Mesenchymal stem cell (in vitro differentiated cells and primary cell): ENCODE measurements around the gene TTC9B.
A peak's percentile ranks its signal among the peaks of the same experiment; 100 is the strongest.

Experiments used
- DNase-seq: peaks from one replicate; pipeline ENCODE4 v3.0.0-alpha.2; 2013
- H2AFZ ChIP-seq: one replicate; pipeline ENCODE4 v1.6.1; 2013; ENCODE audit warnings: low read depth, mild to moderate bottlenecking, control low read depth, inconsistent platforms, low read length, moderate library complexity
- H2AK5ac ChIP-seq: 2 replicates; pipeline ENCODE4 v1.6.1; 2013; ENCODE audit warnings: low read length, moderate library complexity, mild to moderate bottlenecking, inconsistent platforms; ENCODE audit not compliant: severe bottlenecking
- H2BK120ac ChIP-seq: one replicate; pipeline ENCODE4 v1.6.1; 2013; ENCODE audit warnings: low read depth, mild to moderate bottlenecking, inconsistent platforms, low read length, moderate library complexity
- H2BK12ac ChIP-seq, 2 experiments: one replicate each; pipeline ENCODE4 v1.6.1; 2013; ENCODE audit warnings: inconsistent platforms in 2 of 2, low read length in 2 of 2, mild to moderate bottlenecking in 2 of 2, moderate library complexity in 2 of 2, control low read depth in 1 of 2
- H2BK15ac ChIP-seq: one replicate; pipeline ENCODE4 v1.6.1; 2013; ENCODE audit warnings: mild to moderate bottlenecking, low read depth, inconsistent platforms; ENCODE audit not compliant: poor library complexity, severe bottlenecking
- H2BK5ac ChIP-seq: 2 replicates; pipeline ENCODE4 v1.6.1; 2013; ENCODE audit warnings: low read depth, mild to moderate bottlenecking, low read length, control low read depth, inconsistent platforms; ENCODE audit not compliant: poor library complexity, severe bottlenecking
- H3K14ac ChIP-seq, 2 experiments: one replicate each; pipeline ENCODE4 v1.6.1; 2013; ENCODE audit warnings: inconsistent platforms in 2 of 2, low read length in 2 of 2, control low read depth in 1 of 2, mild to moderate bottlenecking in 1 of 2, moderate library complexity in 1 of 2
- H3K18ac ChIP-seq, 2 experiments: one replicate each; pipeline ENCODE4 v1.6.1; 2013; ENCODE audit warnings: inconsistent platforms in 2 of 2, low read length in 2 of 2, control low read depth in 1 of 2, low read depth in 1 of 2, mild to moderate bottlenecking in 1 of 2
- H3K23ac ChIP-seq, 2 experiments: one replicate each; pipeline ENCODE4 v1.6.1; 2013; ENCODE audit warnings: inconsistent platforms in 2 of 2, low read length in 2 of 2, mild to moderate bottlenecking in 2 of 2, moderate library complexity in 2 of 2, control low read depth in 1 of 2
- H3K27ac ChIP-seq: 2 replicates; pipeline ENCODE4 v1.5.1; 2013; ENCODE audit warnings: mild to moderate bottlenecking, moderate library complexity, low read length, control low read depth, inconsistent platforms; ENCODE audit not compliant: poor library complexity, severe bottlenecking
- H3K27me3 ChIP-seq, 2 experiments: 2 replicates each; pipeline versions ENCODE4 v1.6.1 to v1.7.0; 2013; ENCODE audit warnings: low read length in 2 of 2, mild to moderate bottlenecking in 2 of 2, moderate library complexity in 2 of 2, control low read depth in 1 of 2, inconsistent platforms in 1 of 2; ENCODE audit not compliant: control insufficient read depth in 1 of 2, insufficient read depth in 1 of 2
- H3K36me3 ChIP-seq, 2 experiments: 2 replicates each; pipeline versions ENCODE4 v1.6.1 to v1.7.0; 2013; ENCODE audit warnings: low read length in 2 of 2, control low read depth in 1 of 2, inconsistent platforms in 1 of 2, low read depth in 1 of 2, mild to moderate bottlenecking in 1 of 2; ENCODE audit not compliant: insufficient read depth in 2 of 2, control insufficient read depth in 1 of 2
- H3K4ac ChIP-seq, 2 experiments: one replicate each; pipeline ENCODE4 v1.6.1; 2013; ENCODE audit warnings: inconsistent platforms in 2 of 2, low read length in 2 of 2, mild to moderate bottlenecking in 2 of 2, moderate library complexity in 2 of 2, control low read depth in 1 of 2, low read depth in 1 of 2
- H3K4me1 ChIP-seq: 2 replicates; pipeline ENCODE4 v1.6.1; 2013; ENCODE audit warnings: low read depth, low read length, control low read depth; ENCODE audit not compliant: control insufficient read depth, insufficient read depth
- H3K4me2 ChIP-seq: 2 replicates; pipeline ENCODE4 v1.6.1; 2013; ENCODE audit warnings: low read length, mild to moderate bottlenecking, inconsistent platforms; ENCODE audit not compliant: poor library complexity, severe bottlenecking
- H3K4me3 ChIP-seq, 2 experiments: 2 replicates each; pipeline versions ENCODE4 v1.5.1 to v1.7.0; 2013; ENCODE audit warnings: low read length in 2 of 2, mild to moderate bottlenecking in 2 of 2, control low read depth in 1 of 2, low read depth in 1 of 2; ENCODE audit not compliant: insufficient read depth in 1 of 2
- H3K79me1 ChIP-seq: replicated peaks from 2 replicates; pipeline ENCODE4 v1.6.1; 2013; ENCODE audit warnings: mild to moderate bottlenecking, control low read depth, low read length, inconsistent platforms; ENCODE audit not compliant: poor library complexity, severe bottlenecking
- H3K9ac ChIP-seq: 2 replicates; pipeline ENCODE4 v1.7.0; 2013; ENCODE audit warnings: mild to moderate bottlenecking, low read length, moderate library complexity
- H3K9me3 ChIP-seq: 2 replicates; pipeline ENCODE4 v1.7.0; 2013; ENCODE audit warnings: mild to moderate bottlenecking, low read length; ENCODE audit not compliant: control insufficient read depth
- H4K8ac ChIP-seq: one replicate; pipeline ENCODE4 v1.6.1; 2013; ENCODE audit warnings: inconsistent platforms, mild to moderate bottlenecking, low read length, moderate library complexity
- H4K91ac ChIP-seq: one replicate; pipeline ENCODE4 v1.6.1; 2013; ENCODE audit warnings: mild to moderate bottlenecking, low read length, inconsistent platforms
- WGBS: methylation state at CpG from one replicate; pipeline ENCODE4 v1.1.7; 2013; ENCODE audit warnings: mixed read lengths; 5-methylcytosine and 5-hydroxymethylcytosine counted together

Gene TTC9B

GRCh38 chr19:40231544-40232424 lies 13.6 kb upstream of the TTC9B start:
- peak overlapping the region; percentile 86 for H2BK120ac ChIP-seq
- peak overlapping the region; percentile 30 for H2BK15ac ChIP-seq
- peaks cover 6% of the 10 kb centered on the region for H3K79me1 ChIP-seq
- H2AFZ ChIP-seq: no peak overlapping the region
- peak overlapping the region; percentile 59 to 82 for H3K18ac ChIP-seq
- H3K4me1 ChIP-seq: peaks cover 19% of the 10 kb centered on the region
- H3K36me3 ChIP-seq: peaks cover 32 to 44% of the 10 kb centered on the region in 2 experiments
- H3K4me2 ChIP-seq: peak overlapping the region; percentile 47
- peak; percentile 26 for DNase-seq
- H2BK5ac ChIP-seq: no peak overlapping the region
- peak overlapping the region; percentile 56 for H3K27ac ChIP-seq
- H4K8ac ChIP-seq: peak overlapping the region; percentile 93
- H3K4ac ChIP-seq: peak overlapping the region; percentile 73 to 75
- no peak overlapping the region for H3K4me3 ChIP-seq
- H2AK5ac ChIP-seq: peak overlapping the region; percentile 14
- peak overlapping the region in 1 of 2 experiments; percentile 6 for H3K23ac ChIP-seq
- H2BK12ac ChIP-seq: peak overlapping the region in 1 of 2 experiments; percentile 82
- no peak overlapping the region for H3K9ac ChIP-seq
- peak overlapping the region in 1 of 2 experiments; percentile 82 for H3K14ac ChIP-seq
- no peaks in the 10 kb centered on the region for H3K9me3 ChIP-seq
- no peaks in the 10 kb centered on the region for H3K27me3 ChIP-seq
- H4K91ac ChIP-seq: peak overlapping the region; percentile 92
- 13% methylated on average over 12 of the region's 16 CpGs for WGBS

GRCh38 chr19:40231057-40231456 lies 12.9 kb upstream of the TTC9B start:
- H3K23ac ChIP-seq: no peak overlapping the region
- peak overlapping the region in 1 of 2 experiments; percentile 78 for H3K4ac ChIP-seq
- peak overlapping the region; percentile 92 for H4K8ac ChIP-seq
- peak overlapping the region; percentile 80 to 86 for H3K18ac ChIP-seq
- peaks cover 25 to 37% of the 10 kb centered on the region in 2 experiments for H3K36me3 ChIP-seq
- WGBS: 93% methylated on average over 3 of the region's 6 CpGs
- DNase-seq: no peak
- peak overlapping the region; percentile 61 for H2BK15ac ChIP-seq
- H3K9me3 ChIP-seq: no peaks in the 10 kb centered on the region
- peaks cover 23% of the 10 kb centered on the region for H3K4me1 ChIP-seq
- H3K4me2 ChIP-seq: no peak overlapping the region
- no peak overlapping the region for H3K4me3 ChIP-seq
- peak overlapping the region; percentile 29 for H2AFZ ChIP-seq
- H2AK5ac ChIP-seq: peak overlapping the region; percentile 87
- no peak overlapping the region for H3K14ac ChIP-seq
- H2BK5ac ChIP-seq: no peak overlapping the region
- H3K27ac ChIP-seq: no peak overlapping the region
- peaks cover 6% of the 10 kb centered on the region for H3K79me1 ChIP-seq
- no peak overlapping the region for H3K9ac ChIP-seq
- H2BK120ac ChIP-seq: peak overlapping the region; percentile 36
- no peaks in the 10 kb centered on the region for H3K27me3 ChIP-seq
- peak overlapping the region; percentile 70 to 91 for H2BK12ac ChIP-seq
- peak overlapping the region; percentile 93 for H4K91ac ChIP-seq

- WGBS: 93% methylated on average over 4 of the region's 4 CpGs
- Histone ChIP-seq H3K4me1 (peaks cover 27% of the 10 kb centered on the region), H4K8ac (no peak overlapping the region), H3K27me3 (no peaks in the 10 kb centered on the region), H3K4me3 (no peak overlapping the region), H2BK5ac (no peak overlapping the region), H3K36me3 (peaks cover 14 to 26% of the 10 kb centered on the region in 2 experiments), H3K4ac (no peak overlapping the region), H3K23ac (no peak overlapping the region), H2BK120ac (no peak overlapping the region), H3K9ac (peak overlapping the region; percentile 37), H3K79me1 (peaks cover 6% of the 10 kb centered on the region), H2AK5ac (no peak overlapping the region), H3K9me3 (no peaks in the 10 kb centered on the region), H4K91ac (no peak overlapping the region), H3K27ac (no peak overlapping the region), H2AFZ (no peak overlapping the region), H2BK12ac (no peak overlapping the region), H3K18ac (no peak overlapping the region), H3K4me2 (no peak overlapping the region), H2BK15ac (peak overlapping the region; percentile 26), H3K14ac (no peak overlapping the region)
- DNase-seq: no peak
Measured at GRCh38 chr19:40229926-40230417, 11.8 kb upstream of the TTC9B start.

GRCh38 chr19:40229484-40229883 lies 11.3 kb upstream of the TTC9B start:
- no peak overlapping the region for H2AFZ ChIP-seq
- peak overlapping the region; percentile 40 for H3K9ac ChIP-seq
- no peak overlapping the region for H2BK5ac ChIP-seq
- H3K4me1 ChIP-seq: peaks cover 27% of the 10 kb centered on the region
- no peak overlapping the region for H3K23ac ChIP-seq
- WGBS: 56% methylated on average over 2 of the region's 3 CpGs
- H3K9me3 ChIP-seq: no peaks in the 10 kb centered on the region
- no peak overlapping the region for H2AK5ac ChIP-seq
- no peak overlapping the region for H3K4me2 ChIP-seq
- no peak overlapping the region for H3K18ac ChIP-seq
- no peak overlapping the region for H3K4me3 ChIP-seq
- H2BK120ac ChIP-seq: no peak overlapping the region
- no peak overlapping the region for H2BK12ac ChIP-seq
- peaks cover 6% of the 10 kb centered on the region for H3K79me1 ChIP-seq
- H4K8ac ChIP-seq: no peak overlapping the region
- no peak overlapping the region for H2BK15ac ChIP-seq
- peak; percentile 17 for DNase-seq
- peaks cover 9 to 21% of the 10 kb centered on the region in 2 experiments for H3K36me3 ChIP-seq
- no peak overlapping the region for H4K91ac ChIP-seq
- no peak overlapping the region for H3K4ac ChIP-seq
- peak overlapping the region in 1 of 2 experiments; percentile 72 for H3K14ac ChIP-seq
- H3K27me3 ChIP-seq: no peaks in the 10 kb centered on the region
- no peak overlapping the region for H3K27ac ChIP-seq
